ENCODE data around the gene SEC16A.

The SEC16A gene

DNA sequence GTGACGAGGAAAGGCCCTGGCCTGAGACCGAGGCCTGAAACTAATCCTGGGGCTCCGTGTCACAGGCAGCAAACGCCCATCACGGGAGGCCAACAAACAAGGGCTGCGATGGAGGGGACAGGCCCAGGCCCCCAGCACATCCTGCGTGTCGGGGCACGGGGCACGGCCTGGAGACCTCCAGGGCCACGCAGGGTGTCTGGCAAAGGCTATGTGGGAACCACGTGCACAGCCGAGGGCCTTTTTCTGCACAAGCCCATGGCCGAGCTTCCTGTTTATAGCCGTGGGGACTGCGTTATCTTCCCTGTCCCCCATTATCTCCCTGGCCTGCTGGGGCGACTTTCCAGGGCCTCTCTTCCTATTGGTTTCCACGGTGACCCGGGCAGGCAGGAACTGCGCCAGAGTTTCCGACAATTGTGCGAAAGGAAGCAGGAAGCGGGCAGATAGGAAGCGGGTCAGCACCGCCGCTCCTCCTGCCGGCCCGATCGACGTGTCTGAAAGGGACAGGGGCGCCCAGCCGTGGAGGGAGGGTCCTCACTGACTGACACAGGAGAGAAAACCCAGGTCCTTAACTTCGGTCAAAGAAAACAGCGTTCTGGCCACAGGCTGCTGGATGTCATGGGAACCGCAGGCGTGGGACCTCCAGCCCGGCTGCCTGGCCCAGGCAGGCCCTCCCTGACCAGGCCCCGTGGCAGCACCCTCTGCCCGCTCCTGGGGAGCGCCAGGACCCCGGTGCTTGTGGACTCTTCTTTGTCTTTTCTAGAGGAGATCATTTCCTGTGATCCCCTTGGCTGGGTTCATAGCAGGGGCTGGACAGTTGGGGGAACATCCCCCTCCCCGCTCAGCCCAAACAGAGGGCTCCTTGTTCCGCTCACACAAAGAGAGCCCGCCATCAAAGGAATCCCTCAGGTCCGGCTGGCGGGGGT, 29.1 kb upstream of the SEC16A start:
- Mint-ChIP-seq H3K4me1 (ENCODE audit: low read depth) (no peaks in the 10 kb centered on the region), H3K9me3 (no peaks in the 10 kb centered on the region), H3K4me3 (no peak overlapping the region), H3K27ac (no peak overlapping the region), H3K27me3 (ENCODE audit: low read depth) (no peaks in the 10 kb centered on the region), H3K36me3 (ENCODE audit: low read depth) (peaks cover 14% of the 10 kb centered on the region)
- no peak for DNase-seq (ENCODE audit: low spot score)

DNA sequence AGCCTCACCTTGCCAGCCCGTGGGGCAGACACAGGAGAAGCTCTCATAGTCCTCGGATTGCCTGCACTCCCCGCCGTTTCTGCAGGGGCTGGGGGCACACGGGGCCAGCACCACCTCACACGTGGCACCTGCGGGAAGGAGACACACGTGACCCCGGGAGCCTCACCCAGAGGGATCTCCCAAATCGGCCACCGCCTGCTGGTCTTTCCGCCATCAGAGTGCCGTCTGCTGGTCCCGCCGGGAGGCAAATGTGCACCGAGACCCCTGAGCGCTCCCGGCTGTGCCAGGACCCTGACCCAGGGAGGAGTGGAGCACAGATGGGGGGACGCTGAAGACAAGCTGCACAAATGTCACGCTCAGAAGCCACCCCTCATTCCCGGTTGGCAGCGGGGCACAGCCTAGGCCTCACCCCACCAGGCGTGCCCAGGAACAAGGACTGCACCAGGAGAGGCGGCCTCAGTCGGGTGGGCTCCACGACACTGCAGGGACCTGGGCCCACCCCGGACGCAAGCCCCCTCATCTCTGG, 28.4 kb upstream of the SEC16A start:
- Mint-ChIP-seq H3K36me3 (ENCODE audit: low read depth) (peaks cover 14% of the 10 kb centered on the region), H3K9me3 (no peaks in the 10 kb centered on the region), H3K4me3 (no peak overlapping the region), H3K27me3 (ENCODE audit: low read depth) (no peaks in the 10 kb centered on the region), H3K4me1 (ENCODE audit: low read depth) (no peaks in the 10 kb centered on the region), H3K27ac (no peak overlapping the region)
- no peak for DNase-seq (ENCODE audit: low spot score)

DNA sequence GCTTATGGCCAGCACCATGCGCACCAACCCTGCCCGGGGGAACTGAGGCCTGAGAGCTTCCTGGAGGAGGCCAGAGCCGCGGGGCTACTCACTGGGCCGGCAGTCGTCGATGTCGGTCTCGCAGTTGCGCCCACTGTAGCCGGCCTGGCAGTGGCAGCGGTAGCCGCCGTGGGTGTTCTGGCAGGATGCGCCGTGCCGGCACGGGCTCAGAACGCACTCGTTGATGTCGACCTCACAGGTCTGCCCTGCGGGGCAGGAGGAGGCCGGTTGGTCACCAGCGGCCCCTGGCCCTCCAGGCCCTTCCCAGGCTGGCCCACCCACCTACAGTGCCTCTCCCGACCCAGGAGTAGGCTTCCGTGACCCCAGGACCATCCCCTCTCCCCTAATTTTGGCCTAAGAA, 27.7 kb upstream of the SEC16A start:
- no peaks in the 10 kb centered on the region for H3K9me3 Mint-ChIP-seq
- no peaks in the 10 kb centered on the region for H3K4me1 Mint-ChIP-seq (ENCODE audit: low read depth)
- H3K27me3 Mint-ChIP-seq (ENCODE audit: low read depth): no peaks in the 10 kb centered on the region
- peaks cover 14% of the 10 kb centered on the region for H3K36me3 Mint-ChIP-seq (ENCODE audit: low read depth)
- H3K27ac Mint-ChIP-seq: no peak overlapping the region
- no peak for DNase-seq (ENCODE audit: low spot score)
- H3K4me3 Mint-ChIP-seq: no peak overlapping the region

DNA sequence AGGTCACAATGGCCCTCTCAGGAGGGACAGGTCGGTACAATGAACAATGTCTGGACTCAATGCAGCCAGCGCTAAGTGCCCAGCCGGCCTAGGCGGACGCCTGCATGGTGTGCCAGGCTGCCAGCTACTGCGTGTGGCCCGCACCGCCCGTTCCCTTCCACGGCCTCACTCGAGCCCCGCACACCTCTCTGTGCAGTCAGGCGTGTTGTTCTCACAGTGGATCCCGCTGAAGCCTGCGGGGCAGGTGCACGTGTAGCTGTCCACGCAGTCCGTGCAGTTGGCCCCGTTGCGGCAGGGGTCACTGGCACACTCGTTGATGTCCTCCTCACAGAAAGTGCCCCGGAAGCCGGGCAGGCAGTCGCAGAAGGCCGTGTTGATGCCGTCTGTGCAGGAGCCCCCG, 26.7 kb upstream of the SEC16A start:
- Mint-ChIP-seq H3K27ac (no peak overlapping the region), H3K4me1 (ENCODE audit: low read depth) (no peaks in the 10 kb centered on the region), H3K27me3 (ENCODE audit: low read depth) (no peaks in the 10 kb centered on the region), H3K36me3 (ENCODE audit: low read depth) (peaks cover 14% of the 10 kb centered on the region), H3K4me3 (no peak overlapping the region), H3K9me3 (no peaks in the 10 kb centered on the region)
- no peak for DNase-seq (ENCODE audit: low spot score)

DNA sequence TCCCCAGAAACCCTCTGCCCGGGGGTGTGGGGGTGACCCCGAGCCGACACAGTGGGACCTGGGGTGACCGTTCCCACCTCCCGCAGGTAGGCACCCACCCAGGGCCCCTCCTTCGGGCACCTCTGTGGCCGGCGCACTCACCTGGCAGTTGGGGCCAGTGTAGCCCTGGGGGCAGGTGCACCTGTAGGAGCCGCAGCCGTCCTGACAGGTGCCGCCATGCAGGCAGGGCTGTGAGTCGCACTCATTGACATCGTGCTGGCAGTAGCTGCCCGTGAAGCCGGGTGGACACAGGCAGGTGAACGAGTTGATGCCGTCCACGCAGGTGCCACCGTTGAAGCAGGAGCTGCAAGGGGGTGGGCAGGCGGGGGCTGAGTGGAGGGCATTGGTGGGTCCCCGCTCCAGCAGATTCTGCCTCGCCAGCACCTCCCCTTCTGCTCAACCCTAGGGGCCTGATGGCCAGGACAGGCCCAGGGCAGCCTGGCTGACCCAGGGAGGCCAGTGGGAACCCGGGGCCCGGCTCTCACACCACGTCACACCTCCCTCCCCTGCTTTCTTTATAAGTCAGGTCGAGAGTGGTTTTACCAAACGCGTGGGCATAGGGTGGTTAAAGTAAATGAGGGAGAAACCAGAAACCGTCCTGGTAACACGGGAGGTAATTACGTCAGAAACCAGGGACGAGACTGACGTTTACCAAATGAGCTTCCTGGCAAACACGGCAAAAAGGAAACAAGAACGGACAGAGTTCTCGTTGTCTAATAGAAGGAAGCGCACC, 26.1 kb upstream of the SEC16A start:
- no peaks in the 10 kb centered on the region for H3K4me1 Mint-ChIP-seq (ENCODE audit: low read depth)
- H3K36me3 Mint-ChIP-seq (ENCODE audit: low read depth): peaks cover 16% of the 10 kb centered on the region
- no peak for DNase-seq (ENCODE audit: low spot score)
- H3K27ac Mint-ChIP-seq: no peak overlapping the region
- H3K27me3 Mint-ChIP-seq (ENCODE audit: low read depth): no peaks in the 10 kb centered on the region
- H3K9me3 Mint-ChIP-seq: no peaks in the 10 kb centered on the region
- no peak overlapping the region for H3K4me3 Mint-ChIP-seq

GRCh38 chr9:136507992-136508375, 25.1 kb upstream of the SEC16A start:
- no peaks in the 10 kb centered on the region for H3K27me3 Mint-ChIP-seq (ENCODE audit: low read depth)
- no peak for DNase-seq (ENCODE audit: low spot score)
- no peaks in the 10 kb centered on the region for H3K4me1 Mint-ChIP-seq (ENCODE audit: low read depth)
- no peak overlapping the region for H3K27ac Mint-ChIP-seq
- H3K9me3 Mint-ChIP-seq: no peaks in the 10 kb centered on the region
- H3K4me3 Mint-ChIP-seq: no peak overlapping the region
- H3K36me3 Mint-ChIP-seq (ENCODE audit: low read depth): peaks cover 13% of the 10 kb centered on the region

- no peak for DNase-seq (ENCODE audit: low spot score)
- peaks cover 15% of the 10 kb centered on the region for H3K36me3 Mint-ChIP-seq (ENCODE audit: low read depth)
These were observed 24.6 kb upstream of the SEC16A start for GRCh38 chr9:136507221-136507991.

DNA sequence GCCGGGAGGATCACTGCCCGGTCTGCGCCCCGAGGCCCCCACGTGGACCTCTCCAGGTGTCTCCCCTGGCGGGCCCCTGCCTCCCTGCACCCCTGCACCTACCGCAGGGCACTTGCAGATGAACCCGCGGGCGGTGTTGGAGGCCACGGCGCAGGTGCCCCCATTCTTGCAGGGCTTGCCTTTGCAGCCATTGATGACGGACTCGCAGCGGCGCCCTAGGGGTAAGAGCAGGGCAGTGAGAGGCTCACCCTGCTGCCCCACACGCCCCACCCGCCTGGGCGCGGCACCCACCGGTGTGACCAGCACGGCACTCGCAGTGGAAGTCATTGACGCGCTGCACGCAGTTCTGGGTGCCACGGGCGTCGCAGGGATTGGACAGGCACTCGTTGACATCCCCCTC, 23.6 kb upstream of the SEC16A start:
- Mint-ChIP-seq H3K9me3 (no peaks in the 10 kb centered on the region), H3K27me3 (ENCODE audit: low read depth) (no peaks in the 10 kb centered on the region), H3K27ac (no peak overlapping the region), H3K4me1 (ENCODE audit: low read depth) (no peaks in the 10 kb centered on the region), H3K4me3 (no peak overlapping the region), H3K36me3 (ENCODE audit: low read depth) (peaks cover 13% of the 10 kb centered on the region)
- DNase-seq (ENCODE audit: low spot score): no peak

More at GRCh38 chr9:136507221-136507991, 24.6 kb upstream of the SEC16A start:
- H3K9me3 Mint-ChIP-seq: no peaks in the 10 kb centered on the region
- no peak overlapping the region for H3K27ac Mint-ChIP-seq
- no peak overlapping the region for H3K4me3 Mint-ChIP-seq
- no peaks in the 10 kb centered on the region for H3K27me3 Mint-ChIP-seq (ENCODE audit: low read depth)
- H3K4me1 Mint-ChIP-seq (ENCODE audit: low read depth): no peaks in the 10 kb centered on the region

DNA sequence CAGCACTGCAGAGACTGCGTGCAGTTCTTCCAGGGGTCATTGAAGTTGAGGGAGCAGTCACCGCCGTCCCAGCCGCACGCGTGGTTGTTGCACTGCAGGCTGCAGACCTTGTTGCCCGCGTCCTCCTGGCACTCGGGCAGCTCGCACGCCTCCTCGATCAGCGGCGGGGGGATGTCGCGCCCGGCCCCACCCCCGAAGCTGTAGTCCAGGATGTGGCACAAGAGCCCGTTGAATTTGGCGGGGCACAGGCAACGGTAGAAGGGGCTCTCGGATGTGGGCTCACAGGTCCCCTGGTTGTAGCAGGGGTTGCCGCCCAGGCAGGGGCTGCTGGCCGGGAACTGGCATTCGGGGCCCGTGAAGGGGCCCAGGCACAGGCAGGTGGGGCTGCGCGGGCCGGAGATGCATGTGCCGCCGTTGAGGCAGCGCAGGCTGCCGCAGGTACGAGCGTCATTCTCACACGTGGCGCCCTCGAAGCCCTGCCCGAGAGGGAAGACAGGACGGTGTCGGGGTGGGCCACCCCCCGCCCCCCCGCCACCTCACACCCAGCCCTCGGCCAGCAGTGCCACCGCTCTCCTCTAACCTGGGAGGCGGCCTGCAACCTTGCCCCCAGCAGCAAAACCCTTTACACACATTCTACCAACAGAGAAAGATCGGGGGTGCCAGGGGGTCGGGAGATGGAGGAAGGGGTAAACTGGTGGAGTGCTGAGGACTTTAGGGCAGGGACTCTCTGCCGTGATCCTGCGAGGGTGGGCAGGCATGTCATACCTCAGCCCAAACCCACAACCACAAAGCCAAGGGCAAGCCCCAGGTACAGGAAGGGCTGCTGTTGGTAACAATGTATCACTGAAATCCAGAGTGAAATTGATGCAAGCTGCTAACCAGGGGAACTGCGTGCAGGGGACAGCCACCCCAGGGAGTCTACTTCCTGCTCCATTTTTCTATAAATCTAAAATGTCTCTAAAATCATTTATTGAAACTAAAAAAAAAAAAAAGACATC, 22.9 kb upstream of the SEC16A start:
- H3K4me3 Mint-ChIP-seq: no peak overlapping the region
- H3K36me3 Mint-ChIP-seq (ENCODE audit: low read depth): peaks cover 12% of the 10 kb centered on the region
- no peaks in the 10 kb centered on the region for H3K9me3 Mint-ChIP-seq
- H3K27ac Mint-ChIP-seq: no peak overlapping the region
- no peaks in the 10 kb centered on the region for H3K27me3 Mint-ChIP-seq (ENCODE audit: low read depth)
- no peaks in the 10 kb centered on the region for H3K4me1 Mint-ChIP-seq (ENCODE audit: low read depth)
- DNase-seq (ENCODE audit: low spot score): no peak

DNA sequence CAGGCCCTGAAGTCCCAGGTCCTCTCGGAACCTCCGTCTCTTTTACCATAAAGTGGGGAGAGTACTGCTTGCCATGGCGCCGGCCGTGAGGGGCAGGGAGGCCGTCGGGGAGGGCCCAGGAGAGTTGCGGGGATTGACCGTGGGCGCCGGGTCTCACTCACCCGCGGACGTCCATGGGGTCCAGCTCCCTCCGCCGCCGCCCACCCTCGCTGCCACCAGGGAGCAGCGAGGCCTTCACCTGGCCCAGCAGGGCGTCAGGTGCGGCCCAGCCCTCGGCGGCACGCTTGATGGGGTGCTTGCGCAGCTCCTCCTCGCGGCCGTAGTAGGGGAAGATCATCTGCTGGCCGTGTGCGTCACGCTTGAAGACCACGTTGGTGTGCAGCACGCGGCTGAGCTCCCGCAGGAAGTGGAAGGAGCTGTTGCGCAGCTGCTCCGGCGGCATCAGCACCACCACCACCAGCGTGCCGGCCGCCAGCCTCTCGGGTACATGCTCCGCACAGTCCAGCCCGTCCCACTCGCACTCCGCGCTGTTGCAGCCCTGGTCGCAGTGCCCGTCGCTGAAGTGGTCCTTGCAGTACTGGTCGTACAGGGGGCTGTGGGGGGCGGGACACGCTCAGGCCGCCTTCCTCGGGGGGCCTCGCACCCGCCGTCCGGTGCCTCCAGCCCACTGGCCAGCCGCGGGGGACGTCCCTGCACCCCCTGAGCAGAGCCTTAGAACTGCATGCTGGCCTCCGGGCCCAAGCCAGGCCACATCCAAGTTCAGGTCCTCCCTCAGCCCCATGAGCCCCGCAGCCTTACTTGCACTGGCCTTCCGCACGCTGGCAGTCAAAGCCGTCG, 21.9 kb upstream of the SEC16A start:
- Mint-ChIP-seq H3K27ac (no peak overlapping the region), H3K4me1 (ENCODE audit: low read depth) (no peaks in the 10 kb centered on the region), H3K9me3 (no peaks in the 10 kb centered on the region), H3K4me3 (no peak overlapping the region), H3K36me3 (ENCODE audit: low read depth) (peaks cover 12% of the 10 kb centered on the region), H3K27me3 (ENCODE audit: low read depth) (no peaks in the 10 kb centered on the region)
- no peak for DNase-seq (ENCODE audit: low spot score)

DNA sequence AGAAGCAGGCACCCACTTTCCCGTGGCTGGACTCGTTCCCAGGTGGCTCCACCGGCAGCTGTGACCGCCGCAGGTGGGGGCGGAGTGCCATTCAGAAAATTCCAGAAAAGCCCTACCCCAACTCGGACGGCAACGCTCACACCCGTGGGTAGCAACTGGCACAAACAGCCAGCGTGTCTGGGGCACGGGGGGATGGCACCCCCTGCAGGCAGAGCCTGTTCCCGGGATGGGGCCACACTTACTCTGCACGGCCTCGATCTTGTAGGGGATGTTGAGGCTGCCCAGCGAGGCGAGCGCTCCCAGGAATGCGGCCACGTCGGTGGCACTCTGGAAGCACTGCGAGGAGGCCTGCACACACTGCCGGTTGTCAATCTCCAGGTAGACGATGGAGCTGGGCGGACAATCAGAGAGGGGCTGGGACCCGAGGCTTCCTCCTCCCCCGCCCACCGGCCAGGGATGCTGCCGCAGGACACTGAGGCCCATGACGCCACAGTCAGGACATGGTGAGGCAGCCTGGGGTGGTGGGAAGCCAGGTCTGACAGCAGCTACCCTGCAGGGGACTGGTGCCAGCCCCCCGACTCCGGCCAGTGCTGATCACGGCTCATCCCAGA, 20.2 kb upstream of the SEC16A start:
- no peak for DNase-seq (ENCODE audit: low spot score)

GRCh38 chr9:136502196-136502595, 19.4 kb upstream of the SEC16A start:
- Mint-ChIP-seq H3K4me3 (no peak overlapping the region), H3K9me3 (no peaks in the 10 kb centered on the region), H3K36me3 (ENCODE audit: low read depth) (peaks cover 9% of the 10 kb centered on the region), H3K4me1 (ENCODE audit: low read depth) (no peaks in the 10 kb centered on the region), H3K27me3 (ENCODE audit: low read depth) (no peaks in the 10 kb centered on the region), H3K27ac (no peak overlapping the region)
- DNase-seq (ENCODE audit: low spot score): no peak

More for the DNA sequence above, 20.2 kb upstream of the SEC16A start:
- Mint-ChIP-seq H3K27me3 (ENCODE audit: low read depth) (no peaks in the 10 kb centered on the region), H3K9me3 (no peaks in the 10 kb centered on the region), H3K36me3 (ENCODE audit: low read depth) (peaks cover 9% of the 10 kb centered on the region), H3K27ac (no peak overlapping the region), H3K4me1 (ENCODE audit: low read depth) (no peaks in the 10 kb centered on the region), H3K4me3 (no peak overlapping the region)
